ENCODE measurements around the gene FAM174C. TPM values are rescaled to one million over a fixed set of nuclear protein-coding genes. Genes with fewer than 3 reads are reported as not detected.

Gene FAM174C
- polyA plus RNA-seq, 1 of the 3 experiments (the other 2 are of a cell fraction), result 78.0 TPM

DNA sequence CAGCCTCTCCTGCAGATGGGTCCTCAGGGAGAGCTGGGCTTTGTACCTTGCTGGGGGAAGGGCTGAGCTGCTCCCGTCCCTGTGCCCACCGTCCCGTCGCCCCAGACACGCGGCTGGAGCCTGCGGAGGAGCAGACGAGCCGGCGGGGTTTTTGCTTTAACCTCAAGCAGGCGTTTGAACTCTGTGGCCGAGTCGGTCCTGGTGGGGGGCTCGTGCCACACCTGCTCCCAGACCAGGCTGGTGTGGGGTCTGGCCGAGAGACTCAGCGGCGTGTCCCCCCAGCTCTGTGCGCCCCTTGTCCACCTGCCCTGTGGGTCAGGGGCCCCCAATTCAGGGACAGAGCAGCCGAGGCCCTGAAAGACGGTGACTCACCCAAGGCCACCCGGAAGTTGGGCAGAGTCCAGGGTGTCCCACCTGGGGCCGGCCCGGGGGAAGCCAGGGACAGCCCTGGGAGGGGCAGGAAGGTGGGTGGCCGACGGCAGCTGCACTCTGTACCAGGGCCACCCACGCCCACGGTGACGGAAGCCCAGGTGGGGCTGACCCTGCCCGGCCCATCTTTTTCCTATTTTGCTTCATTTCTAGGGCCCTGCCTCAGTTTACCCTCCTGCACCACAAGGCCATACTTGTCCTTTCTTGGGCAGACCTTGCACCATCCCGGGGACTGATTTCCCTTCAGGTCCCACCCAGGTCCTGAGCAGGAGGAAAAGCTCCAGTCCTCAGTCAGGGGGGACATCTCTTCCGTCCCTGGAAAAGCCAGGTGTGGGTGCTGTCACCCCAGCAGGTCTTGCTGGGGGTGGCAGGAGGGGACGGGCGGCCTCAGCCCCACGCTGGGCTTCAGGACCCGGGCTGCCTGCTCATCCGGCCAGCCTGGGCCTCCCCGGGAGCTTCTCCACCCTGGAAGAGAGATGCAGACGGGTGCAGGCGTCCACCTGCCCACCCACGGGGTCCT, 15.6 kb downstream of the FAM174C start:
- Histone ChIP-seq H3K4me1 (ENCODE audit: control insufficient read depth in 1 of 2, insufficient read depth in 2 of 2, low read depth in 1 of 2, low read length in 1 of 2) (peaks cover 0 to 8% of the 10 kb centered on the region in 2 experiments; a peak in 1 of 4 replicates), H3F3A (replicated peaks; ENCODE audit: insufficient read depth) (no peaks in the 10 kb centered on the region), H3K27ac (ENCODE audit: low read depth in 2 of 2, low read length in 1 of 2) (no peak overlapping the region), H3K9me2 (no peaks in the 10 kb centered on the region), H3K27me3 (ENCODE audit: insufficient read depth) (no peaks in the 10 kb centered on the region), H3K79me2 (ENCODE audit: insufficient read depth) (no peaks in the 10 kb centered on the region), H3K36me3 (replicated peaks in 1 of 2; ENCODE audit: control insufficient read depth in 1 of 2, insufficient read depth in 2 of 2, low read length in 1 of 2) (no peaks in the 10 kb centered on the region), H3K4me2 (no peak overlapping the region), H2AFZ (ENCODE audit: low read depth) (no peak overlapping the region), H3K9me3 (no peaks in the 10 kb centered on the region), H3K9ac (no peak overlapping the region), H3K4me3 (ENCODE audit: low read depth in 2 of 2, low read length in 1 of 2) (no peak overlapping the region), H4K20me1 (ENCODE audit: insufficient read depth) (no peaks in the 10 kb centered on the region)
- CTCF ChIA-PET, result interaction anchor here (0.6 to 1.4 kb wide), 6 partner anchors 22 to 70 kb away, joined by 3 to 5 read pairs (median 3); no protein-coding TSS in a partner anchor
- no peak for DNase-seq
- TF ChIP-seq SMC3 (IDR thresholded peaks at IDR 0.05; ENCODE audit: low read depth, low read length) (no peak), GATA2 (CRISPR knock-in tag; IDR thresholded peaks at IDR 0.05) (no peak), RXRA (IDR thresholded peaks at IDR 0.05; ENCODE audit: borderline replicate concordance, low read depth) (no peak), JUND (IDR thresholded peaks at IDR 0.05) (no peak), SIN3A (IDR thresholded peaks at IDR 0.05; ENCODE audit: borderline replicate concordance, low read depth, low read length) (no peak), NRF1 (IDR thresholded peaks at IDR 0.05; ENCODE audit: low read depth, low read length) (no peak), CHD2 (IDR thresholded peaks at IDR 0.05; ENCODE audit: low read length, partially characterized antibody) (no peak), MEF2A (IDR thresholded peaks at IDR 0.05; ENCODE audit: borderline replicate concordance, low read depth) (no peak), TEAD4 (IDR thresholded peaks at IDR 0.05; ENCODE audit: borderline replicate concordance, insufficient read depth) (no peak), TCF12 (IDR thresholded peaks at IDR 0.05) (no peak), YY1 (IDR thresholded peaks at IDR 0.05; ENCODE audit: low read depth) (no peak), EZH2phosphoT487 (IDR thresholded peaks at IDR 0.05; ENCODE audit: borderline replicate concordance, low read depth) (no peak)
- TF ChIP-seq, protein P1, sequence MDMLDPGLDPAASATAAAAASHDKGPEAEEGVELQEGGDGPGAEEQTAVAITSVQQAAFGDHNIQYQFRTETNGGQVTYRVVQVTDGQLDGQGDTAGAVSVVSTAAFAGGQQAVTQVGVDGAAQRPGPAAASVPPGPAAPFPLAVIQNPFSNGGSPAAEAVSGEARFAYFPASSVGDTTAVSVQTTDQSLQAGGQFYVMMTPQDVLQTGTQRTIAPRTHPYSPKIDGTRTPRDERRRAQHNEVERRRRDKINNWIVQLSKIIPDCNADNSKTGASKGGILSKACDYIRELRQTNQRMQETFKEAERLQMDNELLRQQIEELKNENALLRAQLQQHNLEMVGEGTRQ (IDR thresholded peaks at IDR 0.05; ENCODE audit: borderline replicate concordance, low read depth, low read length), result no peak
- TF ChIP-seq, protein P2, sequence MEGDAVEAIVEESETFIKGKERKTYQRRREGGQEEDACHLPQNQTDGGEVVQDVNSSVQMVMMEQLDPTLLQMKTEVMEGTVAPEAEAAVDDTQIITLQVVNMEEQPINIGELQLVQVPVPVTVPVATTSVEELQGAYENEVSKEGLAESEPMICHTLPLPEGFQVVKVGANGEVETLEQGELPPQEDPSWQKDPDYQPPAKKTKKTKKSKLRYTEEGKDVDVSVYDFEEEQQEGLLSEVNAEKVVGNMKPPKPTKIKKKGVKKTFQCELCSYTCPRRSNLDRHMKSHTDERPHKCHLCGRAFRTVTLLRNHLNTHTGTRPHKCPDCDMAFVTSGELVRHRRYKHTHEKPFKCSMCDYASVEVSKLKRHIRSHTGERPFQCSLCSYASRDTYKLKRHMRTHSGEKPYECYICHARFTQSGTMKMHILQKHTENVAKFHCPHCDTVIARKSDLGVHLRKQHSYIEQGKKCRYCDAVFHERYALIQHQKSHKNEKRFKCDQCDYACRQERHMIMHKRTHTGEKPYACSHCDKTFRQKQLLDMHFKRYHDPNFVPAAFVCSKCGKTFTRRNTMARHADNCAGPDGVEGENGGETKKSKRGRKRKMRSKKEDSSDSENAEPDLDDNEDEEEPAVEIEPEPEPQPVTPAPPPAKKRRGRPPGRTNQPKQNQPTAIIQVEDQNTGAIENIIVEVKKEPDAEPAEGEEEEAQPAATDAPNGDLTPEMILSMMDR (IDR thresholded peaks at IDR 0.05), result no peak
- TF ChIP-seq, protein P3, sequence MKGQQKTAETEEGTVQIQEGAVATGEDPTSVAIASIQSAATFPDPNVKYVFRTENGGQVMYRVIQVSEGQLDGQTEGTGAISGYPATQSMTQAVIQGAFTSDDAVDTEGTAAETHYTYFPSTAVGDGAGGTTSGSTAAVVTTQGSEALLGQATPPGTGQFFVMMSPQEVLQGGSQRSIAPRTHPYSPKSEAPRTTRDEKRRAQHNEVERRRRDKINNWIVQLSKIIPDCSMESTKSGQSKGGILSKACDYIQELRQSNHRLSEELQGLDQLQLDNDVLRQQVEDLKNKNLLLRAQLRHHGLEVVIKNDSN (IDR thresholded peaks at IDR 0.05; ENCODE audit: borderline replicate concordance, low read depth), result no peak
- TF ChIP-seq, protein P4, sequence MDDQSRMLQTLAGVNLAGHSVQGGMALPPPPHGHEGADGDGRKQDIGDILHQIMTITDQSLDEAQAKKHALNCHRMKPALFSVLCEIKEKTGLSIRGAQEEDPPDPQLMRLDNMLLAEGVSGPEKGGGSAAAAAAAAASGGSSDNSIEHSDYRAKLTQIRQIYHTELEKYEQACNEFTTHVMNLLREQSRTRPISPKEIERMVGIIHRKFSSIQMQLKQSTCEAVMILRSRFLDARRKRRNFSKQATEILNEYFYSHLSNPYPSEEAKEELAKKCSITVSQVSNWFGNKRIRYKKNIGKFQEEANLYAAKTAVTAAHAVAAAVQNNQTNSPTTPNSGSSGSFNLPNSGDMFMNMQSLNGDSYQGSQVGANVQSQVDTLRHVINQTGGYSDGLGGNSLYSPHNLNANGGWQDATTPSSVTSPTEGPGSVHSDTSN (IDR thresholded peaks at IDR 0.05), result no peak
- TF ChIP-seq, protein P5, sequence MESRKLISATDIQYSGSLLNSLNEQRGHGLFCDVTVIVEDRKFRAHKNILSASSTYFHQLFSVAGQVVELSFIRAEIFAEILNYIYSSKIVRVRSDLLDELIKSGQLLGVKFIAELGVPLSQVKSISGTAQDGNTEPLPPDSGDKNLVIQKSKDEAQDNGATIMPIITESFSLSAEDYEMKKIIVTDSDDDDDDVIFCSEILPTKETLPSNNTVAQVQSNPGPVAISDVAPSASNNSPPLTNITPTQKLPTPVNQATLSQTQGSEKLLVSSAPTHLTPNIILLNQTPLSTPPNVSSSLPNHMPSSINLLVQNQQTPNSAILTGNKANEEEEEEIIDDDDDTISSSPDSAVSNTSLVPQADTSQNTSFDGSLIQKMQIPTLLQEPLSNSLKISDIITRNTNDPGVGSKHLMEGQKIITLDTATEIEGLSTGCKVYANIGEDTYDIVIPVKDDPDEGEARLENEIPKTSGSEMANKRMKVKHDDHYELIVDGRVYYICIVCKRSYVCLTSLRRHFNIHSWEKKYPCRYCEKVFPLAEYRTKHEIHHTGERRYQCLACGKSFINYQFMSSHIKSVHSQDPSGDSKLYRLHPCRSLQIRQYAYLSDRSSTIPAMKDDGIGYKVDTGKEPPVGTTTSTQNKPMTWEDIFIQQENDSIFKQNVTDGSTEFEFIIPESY (IDR thresholded peaks at IDR 0.05; ENCODE audit: borderline replicate concordance, low read depth), result no peak
- POLR2A ChIA-PET, result interaction anchor here (0.6 kb wide), 1 partner anchor 118 kb away, joined by 3 read pairs; no protein-coding TSS in a partner anchor
- 77% methylated on average over 5 of the region's 40 CpGs for WGBS (ENCODE audit: low lambda C conversion rate)

All from SK-N-SH (cell line).